ENCODE measurements around the gene CNGB1. TPM values are rescaled to one million over a fixed set of nuclear protein-coding genes. Genes with fewer than 3 reads are reported as not detected.
A peak's percentile ranks its signal among the peaks of the same experiment; 100 is the strongest.

CNGB1 gene
- total and polyA plus RNA-seq, 2 donors (not counting 1 experiment from before 2014, with no cell fraction given), result not detected

- Histone ChIP-seq H3K4me1 (ENCODE audit: control insufficient read depth, extremely low read depth, insufficient read depth, low read length) (no peaks in the 10 kb centered on the region), H3K9ac (ENCODE audit: insufficient read depth, low read length) (no peak overlapping the region), H3K27me3 (ENCODE audit: control insufficient read depth, insufficient read depth, low read length) (peaks cover 2% of the 10 kb centered on the region), H3K9me3 (ENCODE audit: control insufficient read depth, insufficient read depth, low read depth, low read length) (no peaks in the 10 kb centered on the region), H3K79me2 (ENCODE audit: control insufficient read depth, insufficient read depth, low read length) (no peaks in the 10 kb centered on the region), H2AFZ (ENCODE audit: low read length) (no peak overlapping the region), H4K20me1 (ENCODE audit: control insufficient read depth, extremely low read depth, insufficient read depth, low read length) (no peaks in the 10 kb centered on the region), H3K4me3 (replicated peaks in 1 of 4; ENCODE audit: control extremely low read depth in 1 of 4, insufficient read depth in 1 of 4, low read depth in 3 of 4, low read length in 4 of 4) (no peak overlapping the region), H3K4me2 (ENCODE audit: extremely low read depth, insufficient read depth, low read length) (peak overlapping the region; percentile 19), H3K36me3 (ENCODE audit: control insufficient read depth, insufficient read depth, low read length) (no peaks in the 10 kb centered on the region), H3K27ac (ENCODE audit: insufficient read depth, low read length) (no peak overlapping the region)
- peak; percentile 79 to 80 for DNase-seq (ENCODE audit: low read depth in 2 of 2)
- TF ChIP-seq, protein P1, sequence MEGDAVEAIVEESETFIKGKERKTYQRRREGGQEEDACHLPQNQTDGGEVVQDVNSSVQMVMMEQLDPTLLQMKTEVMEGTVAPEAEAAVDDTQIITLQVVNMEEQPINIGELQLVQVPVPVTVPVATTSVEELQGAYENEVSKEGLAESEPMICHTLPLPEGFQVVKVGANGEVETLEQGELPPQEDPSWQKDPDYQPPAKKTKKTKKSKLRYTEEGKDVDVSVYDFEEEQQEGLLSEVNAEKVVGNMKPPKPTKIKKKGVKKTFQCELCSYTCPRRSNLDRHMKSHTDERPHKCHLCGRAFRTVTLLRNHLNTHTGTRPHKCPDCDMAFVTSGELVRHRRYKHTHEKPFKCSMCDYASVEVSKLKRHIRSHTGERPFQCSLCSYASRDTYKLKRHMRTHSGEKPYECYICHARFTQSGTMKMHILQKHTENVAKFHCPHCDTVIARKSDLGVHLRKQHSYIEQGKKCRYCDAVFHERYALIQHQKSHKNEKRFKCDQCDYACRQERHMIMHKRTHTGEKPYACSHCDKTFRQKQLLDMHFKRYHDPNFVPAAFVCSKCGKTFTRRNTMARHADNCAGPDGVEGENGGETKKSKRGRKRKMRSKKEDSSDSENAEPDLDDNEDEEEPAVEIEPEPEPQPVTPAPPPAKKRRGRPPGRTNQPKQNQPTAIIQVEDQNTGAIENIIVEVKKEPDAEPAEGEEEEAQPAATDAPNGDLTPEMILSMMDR (conservative IDR thresholded peaks at IDR 0.05 in 1 of 2, IDR thresholded peaks at IDR 0.05 in 1 of 2; ENCODE audit: low read depth in 1 of 2, low read length in 2 of 2), result peak; percentile 68 to 74
- no peak for TF ChIP-seq EZH2 (IDR thresholded peaks at IDR 0.05; ENCODE audit: low read length, missing control alignments)
Observed at GRCh38 chr16:57863434-57864160, 107.3 kb downstream of the CNGB1 start.

GRCh38 chr16:57862698-57863433 lies 108.1 kb downstream of the CNGB1 start:
- Histone ChIP-seq H3K27ac (ENCODE audit: insufficient read depth, low read length) (no peak overlapping the region), H3K4me3 (replicated peaks in 1 of 4; ENCODE audit: control extremely low read depth in 1 of 4, insufficient read depth in 1 of 4, low read depth in 3 of 4, low read length in 4 of 4) (no peak overlapping the region), H4K20me1 (ENCODE audit: control insufficient read depth, extremely low read depth, insufficient read depth, low read length) (no peaks in the 10 kb centered on the region), H2AFZ (ENCODE audit: low read length) (no peak overlapping the region), H3K9ac (ENCODE audit: insufficient read depth, low read length) (no peak overlapping the region), H3K4me2 (ENCODE audit: extremely low read depth, insufficient read depth, low read length) (peak overlapping the region; percentile 19), H3K9me3 (ENCODE audit: control insufficient read depth, insufficient read depth, low read depth, low read length) (no peaks in the 10 kb centered on the region), H3K27me3 (ENCODE audit: control insufficient read depth, insufficient read depth, low read length) (peaks cover 2% of the 10 kb centered on the region), H3K36me3 (ENCODE audit: control insufficient read depth, insufficient read depth, low read length) (no peaks in the 10 kb centered on the region), H3K4me1 (ENCODE audit: control insufficient read depth, extremely low read depth, insufficient read depth, low read length) (no peaks in the 10 kb centered on the region), H3K79me2 (ENCODE audit: control insufficient read depth, insufficient read depth, low read length) (no peaks in the 10 kb centered on the region)
- no peak for DNase-seq (ENCODE audit: low read depth in 2 of 2)
- no peak for TF ChIP-seq EZH2 (IDR thresholded peaks at IDR 0.05; ENCODE audit: low read length, missing control alignments)
- TF ChIP-seq, protein P1 (conservative IDR thresholded peaks at IDR 0.05 in 1 of 2, IDR thresholded peaks at IDR 0.05 in 1 of 2; ENCODE audit: low read depth in 1 of 2, low read length in 2 of 2), result no peak

GRCh38 chr16:57859331-57859730 lies 111.6 kb downstream of the CNGB1 start:
- Histone ChIP-seq H3K36me3 (ENCODE audit: control insufficient read depth, insufficient read depth, low read length) (no peaks in the 10 kb centered on the region), H3K27ac (ENCODE audit: insufficient read depth, low read length) (no peak overlapping the region), H3K9ac (ENCODE audit: insufficient read depth, low read length) (no peak overlapping the region), H3K9me3 (ENCODE audit: control insufficient read depth, insufficient read depth, low read depth, low read length) (no peaks in the 10 kb centered on the region), H3K4me1 (ENCODE audit: control insufficient read depth, extremely low read depth, insufficient read depth, low read length) (no peaks in the 10 kb centered on the region), H3K4me3 (replicated peaks in 1 of 4; ENCODE audit: control extremely low read depth in 1 of 4, insufficient read depth in 1 of 4, low read depth in 3 of 4, low read length in 4 of 4) (no peak overlapping the region), H3K4me2 (ENCODE audit: extremely low read depth, insufficient read depth, low read length) (no peak overlapping the region), H2AFZ (ENCODE audit: low read length) (no peak overlapping the region), H3K27me3 (ENCODE audit: control insufficient read depth, insufficient read depth, low read length) (peaks cover 5% of the 10 kb centered on the region), H4K20me1 (ENCODE audit: control insufficient read depth, extremely low read depth, insufficient read depth, low read length) (no peaks in the 10 kb centered on the region), H3K79me2 (ENCODE audit: control insufficient read depth, insufficient read depth, low read length) (no peaks in the 10 kb centered on the region)
- peak; percentile 18 to 62 for DNase-seq (ENCODE audit: low read depth in 2 of 2)
- TF ChIP-seq, protein P1 (conservative IDR thresholded peaks at IDR 0.05 in 1 of 2, IDR thresholded peaks at IDR 0.05 in 1 of 2; ENCODE audit: low read depth in 1 of 2, low read length in 2 of 2), result peak; percentile 17 to 52
- TF ChIP-seq EZH2 (IDR thresholded peaks at IDR 0.05; ENCODE audit: low read length, missing control alignments), result no peak

All from fibroblast of lung (primary cell).